B cell (primary cell): Measurements from ENCODE around the gene CUBN. TPM values are rescaled to one million over a fixed set of nuclear protein-coding genes. Genes with fewer than 3 reads are reported as not detected.
"Not testable (repeated sequence)": the region's sequence is repeated elsewhere in the genome, so short reads cannot be mapped to it uniquely, and the experiment has no call there.

ENCODE experiments used
- ATAC-seq: fragments of 200-7000 bp; cut with Tn5 transposase; one replicate; pipeline ENCODE4 v1.10.0; 2021; ENCODE audit warnings: low read depth, mild to moderate bottlenecking, moderate number of reproducible peaks, moderate library complexity
- CTCF ChIA-PET: fragments of 350-600 bp; sonication (Branson Sonifier 250); formaldehyde crosslinking; loops from one replicate; lab custom pipeline; 2021; ENCODE audit warnings: antibody characterized with exemption, inconsistent platforms; lab: Charles Lee
- POLR2A ChIA-PET: fragments of 350-600 bp; sonication (Branson Sonifier 250); formaldehyde crosslinking; loops from one replicate; lab custom pipeline; 2021; ENCODE audit warnings: antibody characterized with exemption; lab: Charles Lee
- DNase-seq: peaks from one replicate; pipeline ENCODE4 v3.0.0; 2013
- H2AFZ ChIP-seq: 2 replicates; pipeline ENCODE4 v1.6.1; 2012; ENCODE audit warnings: mild to moderate bottlenecking, low read depth, low read length; ENCODE audit not compliant: insufficient read depth, poor library complexity, severe bottlenecking
- H3K27ac ChIP-seq, 2 donors: 1 replicate in 1 of 2; 2 replicates in 1 of 2; pipeline ENCODE4 v1.5.1; 2012 to 2013; ENCODE audit warnings: low read length in 2 of 2, mild to moderate bottlenecking in 2 of 2, moderate library complexity in 1 of 2
- H3K27me3 ChIP-seq, 4 experiments: fragments of 200-600 bp in 1 of 4; sonication (generic) in 1 of 4; replicated peaks in 1 of 4; 1 replicate in 2 of 4; 2 replicates in 2 of 4; pipeline versions ENCODE4 v1.6.1 to v1.7.0; 2013 to 2016; ENCODE audit warnings: low read length in 3 of 4, mild to moderate bottlenecking in 2 of 4, mixed read lengths in 1 of 4, moderate library complexity in 1 of 4; ENCODE audit not compliant: insufficient read depth in 4 of 4, control insufficient read depth in 3 of 4; ENCODE audit errors: control extremely low read depth in 1 of 4
- H3K36me3 ChIP-seq, 2 experiments: replicated peaks in 1 of 2; 1 replicate in 1 of 2; 2 replicates in 1 of 2; pipeline versions ENCODE4 v1.6.1 to v1.7.1; 2013; ENCODE audit warnings: low read length in 1 of 2; ENCODE audit not compliant: insufficient read depth in 2 of 2, control insufficient read depth in 1 of 2; ENCODE audit errors: control extremely low read depth in 1 of 2, extremely low read depth in 1 of 2
- H3K4me1 ChIP-seq, 2 donors: fragments of 200-600 bp in 1 of 2; sonication (generic) in 1 of 2; 1 replicate in 1 of 2; 2 replicates in 1 of 2; pipeline versions ENCODE4 v1.5.1 to v1.6.1; 2013 to 2017; ENCODE audit warnings: low read length in 2 of 2; ENCODE audit not compliant: control insufficient read depth in 2 of 2, insufficient read depth in 2 of 2
- H3K4me2 ChIP-seq: replicated peaks from 2 replicates; pipeline ENCODE3; 2012; ENCODE audit warnings: mild to moderate bottlenecking, low read depth, low read length; ENCODE audit not compliant: poor library complexity, severe bottlenecking
- H3K4me3 ChIP-seq, 5 experiments: fragments of 200-600 bp in 1 of 5; sonication (generic) in 1 of 5; 1 replicate in 3 of 5; 2 replicates in 2 of 5; pipeline versions ENCODE4 v1.5.1 to v1.7.0; 2011 to 2016; ENCODE audit warnings: low read length in 4 of 5, mild to moderate bottlenecking in 4 of 5, low read depth in 2 of 5, control low read depth in 1 of 5, moderate library complexity in 1 of 5; ENCODE audit not compliant: insufficient read depth in 1 of 5; ENCODE audit errors: control extremely low read depth in 1 of 5, extremely low read depth in 1 of 5
- H3K79me2 ChIP-seq: fragments of 200-600 bp; sonication (generic); one replicate; pipeline ENCODE4 v1.6.0; 2016; ENCODE audit warnings: low read length; ENCODE audit not compliant: control insufficient read depth, insufficient read depth
- H3K9ac ChIP-seq: fragments of 200-600 bp; sonication (generic); 2 replicates; pipeline ENCODE4 v1.6.1; 2017; ENCODE audit warnings: mild to moderate bottlenecking, low read length, moderate library complexity
- H3K9me3 ChIP-seq, 3 donors: one replicate each; pipeline versions ENCODE4 v1.6.1 to v1.7.1; 2013; ENCODE audit warnings: low read length in 2 of 3; ENCODE audit not compliant: control insufficient read depth in 2 of 3, insufficient read depth in 1 of 3; ENCODE audit errors: control extremely low read depth in 1 of 3
- H4K20me1 ChIP-seq: 2 replicates; pipeline ENCODE4 v1.6.0; 2012; ENCODE audit warnings: mild to moderate bottlenecking, low read length; ENCODE audit not compliant: insufficient read depth, control insufficient read depth, poor library complexity, severe bottlenecking
- H3K27ac Mint-ChIP-seq: one replicate; pipeline ENCODE4 v1.8.0; 2021; ENCODE audit warnings: mixed read lengths
- H3K27me3 Mint-ChIP-seq: one replicate; pipeline ENCODE4 v1.8.0; 2021; ENCODE audit warnings: mixed read lengths
- H3K4me1 Mint-ChIP-seq: one replicate; pipeline ENCODE4 v1.8.0; 2021; ENCODE audit warnings: mixed read lengths
- H3K4me3 Mint-ChIP-seq: one replicate; pipeline ENCODE4 v1.8.0; 2021; ENCODE audit warnings: mixed read lengths
- H3K9me3 Mint-ChIP-seq: one replicate; pipeline ENCODE4 v1.8.0; 2022; ENCODE audit warnings: mixed read lengths; ENCODE audit not compliant: insufficient read depth
- EZH2 ChIP-seq: IDR thresholded peaks from 2 replicates; pipeline ENCODE4 v1.6.1; 2012; ENCODE audit warnings: borderline replicate concordance, low read depth, mild to moderate bottlenecking, moderate library complexity, low read length; ENCODE audit not compliant: insufficient read depth, poor library complexity, severe bottlenecking
- WGBS: methylation state at CpG from one replicate; pipeline ENCODE4 v1.1.5; 2013; ENCODE audit warnings: missing lambda C conversion rate; ENCODE audit not compliant: insufficient coverage; 5-methylcytosine and 5-hydroxymethylcytosine counted together
- intact Hi-C: fragments of 100-400 bp; cut with micrococcal nuclease; formaldehyde crosslinking; loops from one replicate; pipeline ENCODE4 v1.10.0; 2022
- polyA plus RNA-seq: library from polyadenylated mRNA; depleted of rRNA; stranded (reverse); fragments of >200 nt; gene quantifications from 2 replicates; pipeline ENCODE4 v1.2.3, GENCODE V29; 2012
- total RNA-seq, 2 donors: library from RNA; stranded (reverse); fragments of 120-200 nt in 1 of 2; gene quantifications; 1 replicate in 1 of 2; 2 replicates in 1 of 2; pipeline versions ENCODE4 v1.2.3 to v1.2.4, GENCODE V29; 2013 to 2022
- TF ChIP-seq, protein P1 (sequence below): fragments of 200-600 bp; IDR thresholded peaks from one replicate; pipeline ENCODE4 v1.8.0; 2022; ENCODE audit warnings: antibody characterized with exemption, mild to moderate bottlenecking

Gene CUBN
- total and polyA plus RNA-seq, 2 donors (not counting 1 experiment from before 2014, with no cell fraction given): 4.2 to 5.7 TPM

DNA sequence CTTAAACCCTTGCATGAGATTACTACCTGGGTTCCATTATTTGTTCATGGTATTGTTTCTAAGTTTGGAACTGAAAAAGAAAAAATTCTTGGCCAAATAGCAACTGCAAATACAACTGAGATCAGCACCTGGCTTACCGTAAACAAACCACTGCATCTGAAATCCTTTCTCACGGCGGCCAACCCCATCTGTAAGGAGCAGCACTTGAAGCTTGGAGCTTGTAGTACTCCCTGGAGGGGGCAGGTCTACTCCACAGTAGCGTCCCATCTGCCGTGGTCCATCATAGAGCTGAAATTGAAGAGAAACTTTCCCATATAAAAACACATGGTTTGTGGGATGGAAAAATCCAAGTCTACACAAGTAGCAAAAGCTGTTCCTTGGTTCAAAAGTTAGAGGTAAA, 109.9 kb downstream of the CUBN start:
- Histone ChIP-seq H3K4me1 (peaks cover 8 to 11% of the 10 kb centered on the region in 2 donors), H3K27me3 (no peaks in the 10 kb centered on the region), H3K79me2 (no peaks in the 10 kb centered on the region), H2AFZ (no peak overlapping the region), H3K4me3 (no peak overlapping the region), H3K4me2 (no peak overlapping the region), H3K36me3 (no peaks in the 10 kb centered on the region), H3K9ac (no peak overlapping the region), H4K20me1 (no peaks in the 10 kb centered on the region), H3K9me3 (peaks cover 0 to 3% (median 0%) of the 10 kb centered on the region in 3 donors), H3K27ac (no peak overlapping the region)
- WGBS: no CpG with 5 or more reads among the region's 5 CpGs
- DNase-seq (no peak), ATAC-seq (no peak)
- H3K4me1 Mint-ChIP-seq: peaks cover 12% of the 10 kb centered on the region
- POLR2A ChIA-PET: no interaction called here
- TF ChIP-seq EZH2: no peak
- CTCF ChIA-PET: no interaction called here
- H3K27ac Mint-ChIP-seq: no peak overlapping the region
- no peaks in the 10 kb centered on the region for H3K9me3 Mint-ChIP-seq
- peaks cover 3% of the 10 kb centered on the region for H3K27me3 Mint-ChIP-seq
- intact Hi-C loops: loop anchor here (10.0 kb wide), 1 partner anchor 215 kb away; no protein-coding TSS in a partner anchor
- H3K4me3 Mint-ChIP-seq: no peak overlapping the region

DNA sequence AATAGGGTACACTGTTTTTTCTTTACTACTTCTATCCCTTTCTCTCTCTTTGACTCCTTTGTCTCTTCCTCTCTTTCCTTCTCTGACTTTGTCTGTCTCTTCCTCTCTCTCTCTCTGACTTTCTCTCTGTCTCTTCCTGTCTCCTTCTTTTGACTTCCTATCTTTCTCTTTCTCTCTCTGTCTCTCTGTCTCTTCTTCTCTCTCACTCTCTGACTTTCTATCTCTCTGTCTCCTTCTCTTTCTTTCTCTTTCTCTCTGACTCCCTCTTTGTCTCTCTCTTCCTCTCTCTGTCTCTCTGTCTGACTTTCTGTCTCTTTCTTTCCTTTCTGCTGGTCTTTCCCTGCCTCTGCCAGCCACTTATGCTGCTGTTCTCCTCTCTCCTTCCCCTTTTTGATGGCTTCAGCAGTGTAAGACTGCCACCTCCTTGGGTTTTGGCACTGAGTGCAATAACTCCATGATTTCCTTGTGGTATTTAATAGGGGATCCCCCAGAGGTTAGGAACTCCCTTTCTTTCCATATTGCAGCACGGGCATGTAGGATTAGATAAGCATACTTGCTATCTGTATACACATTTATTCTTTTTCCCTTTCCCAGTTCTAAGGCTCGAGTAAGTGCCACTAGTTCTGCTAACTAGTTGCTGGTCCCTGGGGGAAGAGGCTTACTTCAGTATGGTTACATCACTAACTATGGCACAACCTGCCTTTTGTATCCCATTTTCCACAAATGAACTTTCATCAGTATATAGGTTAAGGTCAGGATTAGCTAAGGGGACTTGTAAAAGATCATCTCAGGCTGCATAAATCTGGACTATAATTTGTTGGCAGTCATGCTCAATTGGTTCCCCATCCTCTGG, 116.3 kb downstream of the CUBN start:
- H3K36me3 ChIP-seq, H3K4me1 Mint-ChIP-seq, ATAC-seq, H3K27ac ChIP-seq, H2AFZ ChIP-seq, H3K4me1 ChIP-seq, H3K9me3 Mint-ChIP-seq, H3K27me3 ChIP-seq, H3K4me3 Mint-ChIP-seq, POLR2A ChIA-PET, intact Hi-C loops, H3K4me2 ChIP-seq, H3K79me2 ChIP-seq, DNase-seq, H3K9ac ChIP-seq, H3K27me3 Mint-ChIP-seq, H4K20me1 ChIP-seq, H3K4me3 ChIP-seq, H3K27ac Mint-ChIP-seq, H3K9me3 ChIP-seq, CTCF ChIA-PET: not testable (repeated sequence)
- TF ChIP-seq, protein P1, sequence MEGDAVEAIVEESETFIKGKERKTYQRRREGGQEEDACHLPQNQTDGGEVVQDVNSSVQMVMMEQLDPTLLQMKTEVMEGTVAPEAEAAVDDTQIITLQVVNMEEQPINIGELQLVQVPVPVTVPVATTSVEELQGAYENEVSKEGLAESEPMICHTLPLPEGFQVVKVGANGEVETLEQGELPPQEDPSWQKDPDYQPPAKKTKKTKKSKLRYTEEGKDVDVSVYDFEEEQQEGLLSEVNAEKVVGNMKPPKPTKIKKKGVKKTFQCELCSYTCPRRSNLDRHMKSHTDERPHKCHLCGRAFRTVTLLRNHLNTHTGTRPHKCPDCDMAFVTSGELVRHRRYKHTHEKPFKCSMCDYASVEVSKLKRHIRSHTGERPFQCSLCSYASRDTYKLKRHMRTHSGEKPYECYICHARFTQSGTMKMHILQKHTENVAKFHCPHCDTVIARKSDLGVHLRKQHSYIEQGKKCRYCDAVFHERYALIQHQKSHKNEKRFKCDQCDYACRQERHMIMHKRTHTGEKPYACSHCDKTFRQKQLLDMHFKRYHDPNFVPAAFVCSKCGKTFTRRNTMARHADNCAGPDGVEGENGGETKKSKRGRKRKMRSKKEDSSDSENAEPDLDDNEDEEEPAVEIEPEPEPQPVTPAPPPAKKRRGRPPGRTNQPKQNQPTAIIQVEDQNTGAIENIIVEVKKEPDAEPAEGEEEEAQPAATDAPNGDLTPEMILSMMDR: peak; percentile 11
- no CpG with 5 or more reads among the region's 2 CpGs for WGBS

DNA sequence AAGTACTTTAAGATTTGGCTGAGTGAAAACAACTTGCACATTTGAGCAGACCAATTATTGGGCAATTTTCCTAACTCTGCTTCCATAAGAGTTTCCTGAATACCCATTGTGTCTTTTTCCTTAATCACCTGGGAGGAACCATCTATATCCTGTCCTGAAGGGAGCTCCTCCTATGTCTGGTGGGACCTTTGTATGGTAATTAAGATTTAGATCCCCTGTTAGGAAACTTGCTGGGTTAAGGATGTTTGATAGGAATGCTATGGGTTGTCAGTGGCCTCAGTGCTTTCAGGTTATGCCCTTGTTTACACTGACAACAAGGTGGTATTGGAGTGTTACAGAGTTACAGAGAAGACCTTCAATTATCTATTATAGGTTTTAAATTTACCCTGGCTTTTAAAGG, 116.9 kb downstream of the CUBN start:
- H3K4me1 ChIP-seq, intact Hi-C loops, H3K27ac Mint-ChIP-seq, H3K9me3 ChIP-seq, H3K27me3 ChIP-seq, ATAC-seq, H3K4me3 Mint-ChIP-seq, H4K20me1 ChIP-seq, H3K27ac ChIP-seq, H3K4me1 Mint-ChIP-seq, CTCF ChIA-PET, H3K4me3 ChIP-seq, H3K4me2 ChIP-seq, H3K9me3 Mint-ChIP-seq, DNase-seq, H3K36me3 ChIP-seq, POLR2A ChIA-PET, H3K9ac ChIP-seq, H3K79me2 ChIP-seq, H3K27me3 Mint-ChIP-seq, H2AFZ ChIP-seq: not testable (repeated sequence)
